Measurements from ENCODE around the gene MFAP4.
"Not testable (repeated sequence)": the region's sequence is repeated elsewhere in the genome, so short reads cannot be mapped to it uniquely, and the experiment has no call there.

Gene MFAP4

GRCh38 chr17:19369107-19369778 is 17.7 kb downstream of the MFAP4 start:
- DNase-seq: peak; percentile 12

GRCh38 chr17:19368229-19368628 is 18.8 kb downstream of the MFAP4 start:
- DNase-seq: no peak

- peak; percentile 6 for DNase-seq
Observed at GRCh38 chr17:19366637-19366972, 20.4 kb downstream of the MFAP4 start.

- DNase-seq: peak; percentile 7
Observed at GRCh38 chr17:19365833-19366636, 21.0 kb downstream of the MFAP4 start.

GRCh38 chr17:19365499-19365817 is 21.5 kb downstream of the MFAP4 start:
- DNase-seq: peak; percentile 7

- peak; percentile 62 for DNase-seq
Observed at GRCh38 chr17:19364699-19365498, 22.1 kb downstream of the MFAP4 start.

GRCh38 chr17:19363460-19364035 is 23.4 kb downstream of the MFAP4 start:
- peak; percentile 19 for DNase-seq

- no peak for DNase-seq
Observed at GRCh38 chr17:19363114-19363438, 23.9 kb downstream of the MFAP4 start.

GRCh38 chr17:19362277-19363113 is 24.5 kb downstream of the MFAP4 start, which contains the start of gene B9D1:
TSS of gene B9D1 (minus strand) at chr17:19362723. CDS start at chr17:19362569, 154 bp downstream.
- peak; percentile 95 for DNase-seq

- no peak for DNase-seq
Observed at GRCh38 chr17:19361944-19362276, 25.1 kb downstream of the MFAP4 start.

- peak; percentile 19 for DNase-seq
Observed at GRCh38 chr17:19361326-19361725, 25.7 kb downstream of the MFAP4 start.

- no peak for DNase-seq
Observed at GRCh38 chr17:19360772-19361171, 26.2 kb downstream of the MFAP4 start.

- DNase-seq: peak; percentile 14
Observed at GRCh38 chr17:19359856-19360255, 27.1 kb downstream of the MFAP4 start.

GRCh38 chr17:19359151-19359550 is 27.8 kb downstream of the MFAP4 start:
- DNase-seq: peak; percentile 11

- DNase-seq: peak; percentile 9
Observed at GRCh38 chr17:19357761-19358160, 29.2 kb downstream of the MFAP4 start.

- no peak for DNase-seq
Observed at GRCh38 chr17:19357351-19357750, 29.6 kb downstream of the MFAP4 start.

GRCh38 chr17:19354748-19355147 is 32.2 kb downstream of the MFAP4 start:
- no peak for DNase-seq

- DNase-seq: not testable (repeated sequence)
Observed at GRCh38 chr17:19353401-19353800, 33.6 kb downstream of the MFAP4 start.

GRCh38 chr17:19348806-19349205 is 38.2 kb downstream of the MFAP4 start:
- DNase-seq: peak; percentile 19

- no peak for DNase-seq
Observed at GRCh38 chr17:19348081-19348650, 38.8 kb downstream of the MFAP4 start.

GRCh38 chr17:19347323-19348080 is 39.5 kb downstream of the MFAP4 start:
- DNase-seq: peak; percentile 21

Data from right hindlimb (tissue), 1 donor.